BJ (cell line): Measurements from ENCODE around the gene KIRREL3. TPM values are rescaled to one million over a fixed set of nuclear protein-coding genes. Genes with fewer than 3 reads are reported as not detected.

Experiments
- CTCF ChIA-PET: fragments of 350-600 bp; formaldehyde crosslinking; extraction: SDS; loops from one replicate; lab custom pipeline; 2021; ENCODE audit warnings: antibody characterized with exemption, inconsistent platforms; lab: Yijun Ruan, JAX
- POLR2A ChIA-PET: fragments of 300-600 bp; sonication (Branson Sonifier 250); formaldehyde crosslinking; extraction: SDS; loops from one replicate; lab custom pipeline; 2021; ENCODE audit warnings: antibody characterized with exemption; lab: Charles Lee
- DNase-seq: peaks from one replicate; pipeline ENCODE4 v3.0.0-alpha.2; 2011; ENCODE audit warnings: low read depth
- H3K27me3 ChIP-seq: 2 replicates; pipeline ENCODE4 v1.6.0; 2011; ENCODE audit warnings: low read length; ENCODE audit not compliant: control insufficient read depth, insufficient read depth
- H3K36me3 ChIP-seq: 2 replicates; pipeline ENCODE4 v1.5.1; 2011; ENCODE audit warnings: low read length; ENCODE audit not compliant: control insufficient read depth, insufficient read depth
- H3K4me3 ChIP-seq: 2 replicates; pipeline ENCODE4 v1.5.1; 2011; ENCODE audit warnings: low read depth, mild to moderate bottlenecking, control low read depth, low read length
- CTCF ChIP-seq: IDR thresholded peaks from 2 replicates; pipeline ENCODE4 v1.5.1; 2011; ENCODE audit warnings: low read depth, mild to moderate bottlenecking, control low read depth, inconsistent platforms, low read length, moderate library complexity; ENCODE audit not compliant: insufficient read depth
- polyA plus RNA-seq: library from polyadenylated mRNA; depleted of rRNA; stranded (reverse); fragments of >200 nt; gene quantifications from 2 replicates; pipeline ENCODE4 v1.2.3, GENCODE V29; 2011

Gene KIRREL3
- polyA plus RNA-seq, 1 experiment: 19.6 TPM

- TF ChIP-seq CTCF: no peak
- Histone ChIP-seq H3K36me3 (no peaks in the 10 kb centered on the region; the same call in 1 of the 2 replicates), H3K27me3 (no peaks in the 10 kb centered on the region), H3K4me3 (no peak overlapping the region)
- ChIA-PET CTCF (interaction anchor here (1.7 kb wide), 1 partner anchor 14 kb away, joined by 6 read pairs; no protein-coding TSS in a partner anchor), POLR2A (no interaction called here)
- DNase-seq: no peak
Measured at GRCh38 chr11:126494831-126495230, 505.7 kb downstream of the KIRREL3 start.

- POLR2A ChIA-PET: no interaction called here
- no peak for TF ChIP-seq CTCF
- CTCF ChIA-PET: no interaction called here
- no peak for DNase-seq
- Histone ChIP-seq H3K36me3 (peaks cover 2% of the 10 kb centered on the region; the same call in 1 of the 2 replicates), H3K4me3 (no peak overlapping the region), H3K27me3 (no peaks in the 10 kb centered on the region)
Measured at GRCh38 chr11:126492331-126493082, 508.1 kb downstream of the KIRREL3 start.

GRCh38 chr11:126491092-126491491, 509.5 kb downstream of the KIRREL3 start:
- Histone ChIP-seq H3K36me3 (peaks cover 2% of the 10 kb centered on the region; the same call in 1 of the 2 replicates), H3K4me3 (no peak overlapping the region), H3K27me3 (no peaks in the 10 kb centered on the region)
- ChIA-PET POLR2A (no interaction called here), CTCF (no interaction called here)
- TF ChIP-seq CTCF: no peak
- DNase-seq: no peak

- POLR2A ChIA-PET: interaction anchor here (0.5 kb wide), 1 partner anchor 9 kb away, joined by 3 read pairs; no protein-coding TSS in a partner anchor
- no peaks in the 10 kb centered on the region for H3K27me3 ChIP-seq
- no peak overlapping the region for H3K4me3 ChIP-seq
- CTCF ChIA-PET: interaction anchor here (1.0 to 1.9 kb wide), 3 partner anchors 9 to 324 kb away, joined by 4 to 20 read pairs (median 4); no protein-coding TSS in a partner anchor
- DNase-seq: no peak
- H3K36me3 ChIP-seq: peaks cover 2% of the 10 kb centered on the region; the same call in 1 of the 2 replicates
- TF ChIP-seq CTCF: no peak
Measured at GRCh38 chr11:126489836-126490660, 510.5 kb downstream of the KIRREL3 start.
